Fibroblast of skin of back (primary cell): ENCODE measurements around the gene LRTM2.
"Not testable (repeated sequence)": the region's sequence is repeated elsewhere in the genome, so short reads cannot be mapped to it uniquely, and the experiment has no call there.

ENCODE experiments used
- DNase-seq: peaks from one replicate; pipeline ENCODE4 v3.0.0-alpha.2; 2013

LRTM2 gene

GRCh38 chr12:1811281-1811947 is 9.0 kb upstream of the LRTM2 start:
- no peak for DNase-seq

DNA sequence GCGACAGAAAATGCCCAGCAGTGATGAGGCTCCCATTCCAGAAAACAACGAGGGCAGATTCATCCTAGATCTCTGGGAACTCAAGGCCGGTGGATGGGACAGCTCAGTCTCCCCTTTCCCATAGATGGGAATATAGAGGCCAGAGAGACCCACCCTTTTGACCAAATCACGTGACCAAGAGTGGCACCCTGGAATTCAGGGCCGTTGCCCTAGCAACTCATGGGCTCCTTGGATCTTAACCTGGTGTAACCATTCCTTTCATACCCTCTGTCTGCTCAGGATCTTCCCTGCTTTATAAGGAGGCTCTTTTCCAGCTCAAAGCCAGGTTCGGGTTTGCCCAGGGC is 8.4 kb upstream of the LRTM2 start:
- no peak for DNase-seq

DNA sequence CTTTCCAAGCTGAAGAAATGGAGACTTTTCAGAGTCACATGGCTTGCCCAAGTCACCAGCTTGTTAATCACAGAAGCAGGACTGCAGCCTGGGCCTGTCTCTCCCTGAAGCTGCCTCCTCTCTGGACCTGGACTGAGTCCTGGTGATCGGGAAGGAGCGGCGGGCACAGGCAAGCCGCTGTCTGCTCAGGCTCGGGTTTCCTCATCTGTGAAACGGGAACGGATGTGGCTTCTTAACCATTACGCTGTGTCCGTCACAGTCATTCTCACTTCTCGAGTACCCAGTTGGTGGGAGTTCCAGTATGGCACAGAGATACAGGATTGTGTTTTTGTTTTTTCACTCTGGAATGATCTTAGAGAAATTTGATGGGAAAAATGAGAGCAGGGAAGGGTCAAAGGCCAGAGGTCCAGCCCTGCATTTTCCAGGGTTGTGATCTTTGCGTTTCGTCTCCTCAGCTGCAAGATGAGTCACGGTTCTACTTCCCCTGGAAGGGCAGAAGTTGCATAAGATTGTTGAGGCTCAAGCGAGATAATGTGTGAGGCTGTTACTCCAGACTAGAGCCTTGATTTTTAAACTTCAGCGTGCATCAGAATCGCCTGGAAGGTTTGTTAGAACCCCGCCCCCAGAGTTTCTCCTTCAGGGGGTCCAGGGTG is 7.6 kb upstream of the LRTM2 start:
- DNase-seq, result no peak

GRCh38 chr12:1814266-1814665 is 6.1 kb upstream of the LRTM2 start:
- no peak for DNase-seq

DNA sequence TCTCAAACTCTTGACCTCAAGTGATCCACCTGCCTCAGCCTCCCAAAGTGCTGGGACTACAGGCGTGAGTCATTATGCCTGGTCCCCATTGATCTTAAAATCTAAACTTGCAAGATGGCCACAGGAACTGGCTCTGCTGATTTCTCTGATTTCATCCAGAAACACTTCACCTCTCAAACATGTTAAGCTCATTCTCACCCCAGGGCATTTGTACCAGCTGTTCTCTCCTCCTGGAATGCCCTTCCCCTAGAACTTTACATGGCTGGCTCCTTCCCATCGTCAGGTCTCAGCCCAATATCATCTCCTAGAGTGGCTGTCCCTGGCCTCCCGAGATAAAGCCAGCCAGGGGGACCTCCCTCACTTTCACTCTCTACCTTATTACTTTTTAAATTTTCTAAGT is 5.3 kb upstream of the LRTM2 start:
- no peak for DNase-seq

- DNase-seq, result no peak
These were observed 4.3 kb upstream of the LRTM2 start for GRCh38 chr12:1815814-1816729.

GRCh38 chr12:1816730-1817348 is 3.5 kb upstream of the LRTM2 start:
- no peak for DNase-seq

DNA sequence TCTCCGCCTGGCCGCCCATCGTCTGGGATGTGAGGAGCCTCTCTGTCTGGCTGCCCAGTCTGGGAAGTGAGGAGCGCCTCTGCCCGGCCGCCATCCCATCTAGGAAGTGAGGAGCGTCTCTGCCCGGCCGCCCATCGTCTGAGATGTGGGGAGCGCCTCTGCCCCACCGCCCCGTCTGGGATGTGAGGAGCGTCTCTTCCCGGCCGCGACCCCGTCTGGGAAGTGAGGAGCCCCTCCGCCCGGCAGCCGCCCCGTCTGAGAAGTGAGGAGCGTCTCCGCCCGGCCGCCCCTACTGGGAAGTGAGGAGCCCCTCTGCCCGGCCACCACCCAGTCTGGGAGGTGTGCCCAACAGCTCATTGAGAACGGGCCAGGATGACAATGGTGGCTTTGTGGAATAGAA is 2.4 kb upstream of the LRTM2 start:
- DNase-seq, result not testable (repeated sequence)

DNA sequence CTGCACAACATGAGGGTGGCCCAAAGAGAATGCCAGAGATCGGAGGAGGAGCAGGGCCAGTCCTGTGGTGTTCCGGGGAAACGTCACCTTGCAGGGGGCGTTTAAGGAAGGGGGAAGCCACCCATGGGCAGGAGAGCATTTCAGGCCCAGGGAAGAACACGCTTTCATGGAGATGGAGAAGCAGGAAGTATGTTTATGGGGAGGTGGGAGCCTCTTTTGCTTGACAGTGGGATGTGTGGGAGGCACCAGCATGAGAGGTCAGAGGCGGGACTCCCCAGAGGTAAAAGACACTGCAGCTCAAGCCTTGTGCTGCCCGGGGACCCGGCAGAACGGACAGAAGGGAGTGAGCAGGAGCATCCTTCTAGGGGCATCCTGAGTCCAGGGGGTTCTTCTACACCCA is 1.3 kb upstream of the LRTM2 start:
- DNase-seq, result no peak

DNA sequence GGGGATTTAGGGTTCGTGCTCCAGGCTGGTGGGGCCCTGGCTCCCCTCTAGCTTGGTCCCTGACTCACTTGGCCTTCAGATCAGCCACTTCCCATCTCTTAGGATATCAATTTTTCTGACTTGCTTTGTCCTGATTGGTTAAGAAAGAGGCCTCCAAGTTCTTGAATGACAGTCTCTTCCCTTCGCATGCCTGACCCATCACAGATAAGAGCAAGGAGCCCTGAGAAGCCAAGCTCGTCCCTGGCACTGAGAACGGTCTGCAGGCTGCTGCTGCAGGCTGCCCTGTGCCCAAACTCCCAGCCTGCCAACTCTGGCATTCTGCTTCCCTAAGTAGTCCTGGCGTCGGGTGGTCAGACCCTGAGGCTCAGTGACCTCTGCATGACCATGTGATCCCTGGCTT is 794 bp upstream of the LRTM2 start:
- DNase-seq, result no peak

DNA sequence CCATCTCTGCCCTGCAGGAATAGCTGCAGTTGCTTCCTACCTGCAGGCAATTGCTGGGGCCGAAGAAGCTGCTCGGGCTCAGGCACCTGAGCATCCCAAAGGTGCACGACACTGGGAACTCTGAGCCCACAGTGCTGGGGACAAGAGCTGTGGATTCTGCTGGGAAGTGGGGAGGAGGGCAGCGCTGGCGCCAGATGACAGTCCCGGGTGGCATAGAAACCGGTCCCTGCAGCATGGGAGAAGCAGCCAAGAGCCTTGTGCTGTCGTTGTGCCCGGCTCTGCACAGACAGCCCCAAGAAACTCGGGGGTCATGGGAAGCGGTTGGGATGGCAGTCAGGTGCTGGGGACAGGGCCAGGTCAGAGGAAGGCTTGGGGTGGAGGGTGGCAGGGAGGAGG is 529 bp downstream of the LRTM2 start:
- no peak for DNase-seq

DNA sequence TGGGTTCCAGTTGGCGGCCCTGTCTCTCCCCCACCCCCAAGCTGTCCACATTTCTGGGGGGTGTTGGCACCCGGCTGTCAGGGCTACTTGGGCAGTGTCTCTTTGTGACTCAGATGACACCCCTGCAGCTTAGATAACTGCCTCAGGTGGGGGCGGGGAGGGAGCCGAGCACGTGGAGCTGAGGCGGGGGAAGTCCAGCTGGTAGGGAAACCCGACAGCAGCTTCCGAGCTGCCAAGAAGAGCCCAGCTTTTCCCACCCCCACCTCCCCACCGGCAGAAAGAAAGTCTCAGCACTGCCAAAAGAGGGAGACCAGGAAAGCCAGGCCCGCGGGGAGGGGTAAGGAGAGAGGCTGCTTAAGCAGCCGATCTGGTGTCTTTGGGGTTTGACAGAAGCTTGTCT is 1.4 kb downstream of the LRTM2 start:
- no peak for DNase-seq

DNA sequence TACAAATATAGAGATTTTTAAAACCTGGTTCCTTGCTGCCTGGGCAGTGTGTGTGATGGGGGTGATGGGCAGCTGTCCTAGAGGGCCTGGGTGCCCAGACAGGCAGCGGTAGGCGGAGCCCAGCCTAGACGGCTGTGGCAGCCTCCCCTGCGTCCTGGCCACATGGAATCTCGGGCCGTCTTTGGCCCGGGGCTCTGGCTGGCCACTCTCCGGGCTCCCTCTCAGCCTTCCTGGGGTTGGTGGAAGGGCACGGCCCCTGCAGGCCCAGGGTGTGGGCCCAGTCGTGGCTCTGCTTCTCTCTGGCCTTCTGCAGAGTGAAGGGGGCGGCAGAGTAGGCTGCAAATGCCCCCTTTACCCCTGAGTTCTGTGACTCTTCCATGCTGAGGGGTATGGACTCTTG is 2.3 kb downstream of the LRTM2 start:
- no peak for DNase-seq

DNA sequence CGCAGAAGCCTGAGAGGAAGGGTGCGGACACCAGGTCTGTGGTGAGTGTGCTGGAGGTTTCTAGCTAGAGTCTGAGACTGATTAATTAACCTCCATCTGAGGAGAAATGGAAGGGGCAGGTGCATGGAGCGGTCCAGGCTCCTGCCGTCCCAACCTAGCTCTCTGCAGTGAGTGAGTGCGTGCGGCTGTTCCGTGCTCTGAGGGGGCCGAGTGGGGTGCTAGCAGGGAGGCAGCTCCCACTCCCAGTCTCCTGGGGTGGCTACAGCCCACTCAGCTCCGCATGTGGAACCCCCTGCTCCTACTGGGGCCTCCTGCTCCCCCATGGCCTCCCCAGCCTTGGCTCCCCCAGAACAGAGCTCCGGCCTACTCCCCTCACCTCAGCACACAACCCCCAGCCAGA is 2.9 kb downstream of the LRTM2 start:
- no peak for DNase-seq

DNA sequence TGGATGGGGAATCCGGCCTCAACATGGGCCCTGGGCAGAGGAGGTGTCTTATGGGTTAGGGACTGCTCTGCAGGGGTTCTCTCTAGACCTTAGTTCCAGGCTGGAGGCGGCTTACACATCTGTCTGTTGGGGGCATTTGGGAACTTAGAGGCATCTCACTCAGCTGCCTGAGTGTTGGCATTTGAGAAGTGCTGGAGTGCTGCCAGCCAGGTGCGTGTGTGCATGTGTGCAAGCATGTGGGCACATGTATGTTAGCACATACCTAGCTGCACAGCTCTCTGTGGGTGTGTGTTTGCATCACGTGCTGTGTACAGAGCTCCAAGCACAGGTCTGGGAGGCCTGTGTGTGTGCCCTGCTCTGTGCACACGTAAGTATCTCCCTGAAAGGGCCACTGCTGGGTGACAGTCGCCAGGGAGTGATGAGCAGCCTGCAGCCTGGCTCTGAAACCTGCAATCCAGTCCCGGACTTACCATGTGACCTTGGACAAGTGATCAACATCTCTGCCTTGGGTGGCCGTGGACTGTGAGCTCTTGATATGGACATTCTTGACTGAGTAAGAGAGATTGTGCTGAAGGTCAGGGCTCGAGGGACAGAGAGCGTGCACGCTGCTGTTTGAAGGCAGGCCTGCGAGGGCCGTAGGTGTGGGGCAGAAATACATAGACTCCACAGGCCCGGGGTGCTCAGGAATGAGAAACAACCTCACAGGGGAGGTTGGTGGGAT is 5.2 kb downstream of the LRTM2 start:
- no peak for DNase-seq

DNA sequence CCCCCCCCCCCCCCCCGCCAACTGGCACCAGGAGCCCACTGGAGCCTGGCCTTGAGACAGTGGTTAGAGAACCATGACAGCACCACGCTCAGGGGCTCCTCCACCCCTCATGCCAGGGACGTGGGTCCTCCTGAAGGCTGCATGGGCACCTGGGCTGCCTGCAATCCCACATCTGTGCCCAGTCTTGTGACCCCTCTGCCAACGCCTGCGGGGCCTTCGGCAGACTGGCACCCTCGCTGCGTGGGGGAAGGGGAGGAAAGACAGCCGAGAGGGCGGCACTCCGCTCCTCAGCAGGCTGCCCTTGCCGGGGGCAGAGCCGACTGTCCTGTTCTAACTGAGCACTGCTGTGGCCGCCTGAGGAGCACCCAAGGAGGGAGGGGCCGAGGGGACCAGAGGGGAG is 6.0 kb downstream of the LRTM2 start:
- no peak for DNase-seq

DNA sequence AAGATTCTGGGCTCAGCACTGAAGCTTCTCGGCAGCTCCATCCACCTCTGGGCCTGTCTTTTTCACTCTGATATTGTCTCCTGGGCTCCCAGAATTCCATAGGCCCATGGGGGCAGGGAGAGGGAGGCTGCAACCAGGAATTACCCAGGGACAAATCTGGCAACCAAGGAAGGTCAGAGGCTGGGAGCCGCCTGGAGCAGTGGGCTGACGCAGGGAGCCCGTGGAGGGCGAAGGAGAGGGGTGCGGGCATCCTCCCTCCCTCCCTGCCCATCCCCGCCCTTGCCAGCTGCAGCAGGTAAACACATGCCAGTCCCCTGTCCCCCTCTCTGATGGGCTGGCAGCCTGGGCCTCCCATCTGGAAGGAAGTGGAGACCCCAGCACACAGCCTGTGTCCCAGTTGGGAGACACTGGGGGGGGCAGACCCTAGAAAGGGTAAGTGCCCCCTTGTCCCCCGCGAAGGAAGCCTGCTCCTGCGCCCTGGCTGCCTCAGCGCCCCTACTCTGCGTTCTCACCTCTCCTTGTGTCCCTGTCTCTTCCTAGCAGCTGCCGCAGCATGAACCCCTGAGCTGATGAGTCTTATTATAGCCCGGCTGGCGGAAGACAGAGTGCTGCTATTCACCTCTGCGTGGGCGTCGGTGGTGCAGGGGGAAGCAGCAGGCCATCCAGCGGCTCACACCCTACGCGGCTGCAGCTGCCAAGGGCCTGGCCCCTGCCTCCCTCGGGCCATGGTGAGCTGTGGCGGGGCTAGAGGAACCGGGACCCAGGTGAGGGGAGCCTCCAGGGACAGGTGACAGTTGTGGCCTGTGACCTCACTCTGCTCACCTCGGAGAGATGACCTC is 6.7 kb downstream of the LRTM2 start:
- DNase-seq, result no peak

DNA sequence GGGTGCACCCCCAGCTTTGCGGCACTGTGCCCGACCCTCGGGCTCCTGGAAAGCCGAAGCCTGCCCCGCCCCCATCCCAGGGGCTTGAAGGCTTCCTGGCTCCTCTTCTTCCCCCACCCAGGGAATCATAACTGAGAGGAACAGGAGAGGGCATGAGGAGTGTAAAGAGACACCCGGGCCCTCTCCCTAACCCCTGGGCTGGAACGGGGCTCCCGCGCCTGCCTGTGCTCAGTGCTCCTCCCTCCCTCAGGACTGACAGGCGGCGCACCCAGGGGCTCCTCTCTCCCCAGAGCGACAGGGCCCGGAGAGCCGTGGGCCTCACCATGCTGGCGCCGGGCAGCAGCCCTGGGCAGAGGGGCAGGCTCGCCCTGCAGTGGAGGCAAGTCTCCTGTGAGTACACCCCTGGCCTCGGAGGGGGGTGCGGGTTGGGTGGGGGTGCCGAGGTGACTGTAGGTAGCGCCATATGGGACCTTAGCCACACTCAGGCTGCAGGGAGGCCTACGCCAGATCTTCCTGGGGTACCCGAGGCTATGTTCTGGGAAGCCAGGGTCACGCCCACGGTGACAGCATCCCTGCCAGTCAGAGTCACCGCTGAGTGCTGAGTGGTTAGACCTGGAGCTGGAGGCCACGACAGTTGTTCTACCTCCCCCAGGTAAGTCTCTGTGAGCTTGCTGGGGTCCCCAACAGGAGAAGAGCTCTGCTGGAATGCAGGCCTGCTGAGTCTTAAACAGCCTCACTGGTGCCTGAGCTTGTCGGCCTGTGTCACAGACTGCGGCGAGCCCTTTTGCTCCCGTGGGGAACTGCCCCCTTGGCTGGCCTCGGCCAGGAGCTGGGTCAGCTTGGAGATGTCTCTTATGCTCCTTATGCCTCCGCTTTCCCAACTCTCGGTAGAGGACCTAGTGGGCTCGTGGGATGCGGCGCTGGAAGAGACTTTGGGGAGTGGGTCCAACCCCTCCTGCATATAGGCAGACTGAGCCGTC is 7.8 kb downstream of the LRTM2 start:
- no peak for DNase-seq

DNA sequence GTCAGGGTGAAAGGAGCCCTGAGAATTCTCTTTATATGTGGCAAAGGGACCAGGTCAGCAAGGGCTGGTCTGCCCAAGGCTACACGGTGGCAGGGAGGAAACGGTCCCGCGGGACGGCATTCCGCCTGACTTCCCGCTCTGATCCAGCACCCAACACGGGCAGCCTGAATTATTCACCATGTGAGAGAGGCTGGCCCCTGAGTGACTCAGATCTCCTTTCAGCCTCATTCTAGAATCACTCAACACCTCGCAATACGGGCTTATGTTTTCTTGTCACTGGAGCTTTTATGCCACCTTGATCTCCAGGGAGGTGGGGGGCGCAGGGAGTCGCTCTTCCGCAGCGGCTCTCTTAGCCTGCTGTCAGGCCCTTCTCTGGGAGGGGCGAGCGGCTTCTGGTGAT is 8.5 kb downstream of the LRTM2 start:
- DNase-seq, result no peak

DNA sequence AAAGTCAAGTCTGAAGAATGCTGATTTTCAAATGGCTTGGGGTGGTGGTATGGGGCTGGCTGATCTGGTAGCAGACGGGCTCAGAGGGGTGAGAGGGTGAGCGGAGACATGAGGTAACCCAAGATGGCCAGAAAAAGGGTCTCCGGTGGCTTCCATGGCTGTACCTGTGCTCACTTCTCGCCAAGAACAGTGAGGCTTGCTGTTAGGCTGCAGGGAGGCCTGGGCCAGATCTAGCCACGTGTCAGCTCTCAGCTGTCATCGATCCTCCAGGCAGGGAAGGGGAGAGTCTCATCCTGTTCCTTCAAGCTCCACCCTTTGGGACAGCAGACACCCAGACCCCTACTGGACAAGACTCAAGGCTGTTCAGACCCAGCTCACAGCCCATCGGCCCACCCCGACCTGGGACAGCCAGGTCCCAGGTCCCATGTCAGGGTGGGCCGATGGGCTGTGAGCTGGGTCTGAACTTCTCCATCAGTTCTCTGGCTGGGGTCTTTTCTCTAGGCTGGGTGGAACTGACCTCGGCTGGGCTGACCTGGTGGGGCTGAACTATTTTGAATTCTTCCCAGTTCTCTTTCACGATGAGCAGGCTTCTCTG is 9.0 kb downstream of the LRTM2 start:
- no peak for DNase-seq
